ENCODE results near the gene NDST4. TPM values are rescaled to one million over a fixed set of nuclear protein-coding genes. Genes with fewer than 3 reads are reported as not detected.

NDST4 gene
- total and polyA plus RNA-seq, 7 experiments from 2014 or later, result not detected

DNA sequence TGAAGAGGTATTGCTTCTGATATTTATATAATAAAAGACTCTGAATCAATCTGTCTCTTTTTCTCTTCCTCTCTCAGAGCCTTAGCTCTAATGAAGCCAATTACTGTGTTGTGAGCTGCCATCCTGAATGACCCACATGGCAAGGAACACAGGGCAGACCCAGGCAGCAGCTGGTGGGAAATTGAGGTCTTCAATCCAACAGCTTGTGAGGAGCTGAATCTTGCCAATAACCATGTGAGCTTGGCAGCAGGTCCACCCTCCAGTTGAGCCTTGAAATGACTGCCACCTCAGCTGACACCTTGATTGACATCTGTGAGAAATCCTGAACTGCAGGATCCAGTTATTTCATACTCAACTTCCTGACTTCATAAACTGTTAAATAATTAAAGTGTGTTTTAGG, 149.4 kb downstream of the NDST4 start:
- Histone ChIP-seq H3K36me3 (ENCODE audit: control insufficient read depth in 2 of 3, insufficient read depth in 3 of 3, low read length in 3 of 3) (no peaks in the 10 kb centered on the region), H3K4me1 (ENCODE audit: control insufficient read depth in 2 of 2, insufficient read depth in 2 of 2, low read length in 2 of 2) (no peaks in the 10 kb centered on the region), H3K9me3 (ENCODE audit: control insufficient read depth in 2 of 3, low read length in 3 of 3) (no peaks in the 10 kb centered on the region), H3K27ac (ENCODE audit: low read depth, low read length) (no peak overlapping the region), H3K4me3 (ENCODE audit: low read length) (no peak overlapping the region), H3K27me3 (ENCODE audit: control insufficient read depth in 2 of 2, insufficient read depth in 2 of 2, low read length in 2 of 2) (no peaks in the 10 kb centered on the region)
- Mint-ChIP-seq H3K27me3 (no peaks in the 10 kb centered on the region), H3K9me3 (peaks cover 0 to 14% (median 3%) of the 10 kb centered on the region in 11 donors), H3K4me1 (no peaks in the 10 kb centered on the region), H3K27ac (no peak overlapping the region), H3K4me3 (no peak overlapping the region), H3K36me3 (peaks cover 0 to 3% (median 0%) of the 10 kb centered on the region in 5 donors)
- CTCF ChIA-PET, result no interaction called here
- ATAC-seq (no peak), DNase-seq (no peak)
- POLR2A ChIA-PET, result no interaction called here
- intact Hi-C loops (cut with micrococcal nuclease), result no loop called here

DNA sequence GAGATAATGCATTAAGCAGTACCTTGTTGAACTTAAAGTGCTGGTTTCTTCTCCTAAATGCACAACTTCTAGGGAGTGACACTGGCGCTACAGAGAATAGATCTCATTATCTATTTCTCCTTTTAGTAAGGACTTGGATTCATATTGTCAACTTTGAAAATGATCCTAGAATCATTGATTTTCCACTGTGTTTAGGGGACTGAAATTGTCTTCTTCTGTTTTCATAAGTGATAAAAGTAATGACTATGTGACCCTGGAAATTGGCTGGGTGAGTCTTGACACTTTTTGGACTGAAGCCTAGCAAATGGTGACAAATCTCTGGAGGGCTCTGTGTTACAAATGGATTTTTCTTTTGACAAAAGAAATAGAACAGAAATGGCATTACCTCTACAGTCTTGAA, 167.8 kb downstream of the NDST4 start:
- POLR2A ChIA-PET, result no interaction called here
- CTCF ChIA-PET, result no interaction called here
- H3K27me3 ChIP-seq (ENCODE audit: control insufficient read depth in 2 of 2, insufficient read depth in 2 of 2, low read length in 2 of 2), result no peaks in the 10 kb centered on the region
- Mint-ChIP-seq H3K9me3 (peaks cover 0 to 16% (median 3%) of the 10 kb centered on the region in 11 donors), H3K4me1 (no peaks in the 10 kb centered on the region), H3K27me3 (no peaks in the 10 kb centered on the region), H3K4me3 (no peak overlapping the region), H3K27ac (no peak overlapping the region), H3K36me3 (no peaks in the 10 kb centered on the region)
- H3K9me3 ChIP-seq (ENCODE audit: control insufficient read depth in 2 of 3, low read length in 3 of 3), result no peaks in the 10 kb centered on the region
- no peak overlapping the region for H3K27ac ChIP-seq (ENCODE audit: low read depth, low read length)
- H3K36me3 ChIP-seq (ENCODE audit: control insufficient read depth in 2 of 3, insufficient read depth in 3 of 3, low read length in 3 of 3), result no peaks in the 10 kb centered on the region
- DNase-seq (no peak), ATAC-seq (no peak)
- no peak overlapping the region for H3K4me3 ChIP-seq (ENCODE audit: low read length)
- intact Hi-C loops (cut with micrococcal nuclease), result no loop called here
- H3K4me1 ChIP-seq (ENCODE audit: control insufficient read depth in 2 of 2, insufficient read depth in 2 of 2, low read length in 2 of 2), result no peaks in the 10 kb centered on the region

DNA sequence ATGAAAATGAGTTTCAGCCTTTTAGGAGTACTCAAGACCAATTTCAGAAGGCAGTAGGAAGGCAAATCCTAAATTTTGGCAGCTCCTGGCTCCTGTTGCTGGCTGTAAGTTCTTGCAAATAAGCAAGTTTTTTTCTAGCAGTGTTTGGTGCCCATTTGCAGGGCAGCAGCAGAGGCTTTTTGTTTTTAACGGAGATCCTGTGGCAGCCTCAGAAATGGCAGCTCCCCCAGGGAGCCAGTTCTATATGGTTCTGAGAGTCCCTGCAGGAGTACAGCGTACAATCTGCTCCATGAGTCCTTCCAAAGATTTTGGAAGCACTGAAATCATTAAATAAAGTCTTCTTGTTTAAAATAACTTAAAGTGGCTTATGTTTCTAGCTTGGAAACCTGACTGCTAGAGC, 171.9 kb downstream of the NDST4 start:
- CTCF ChIA-PET, result no interaction called here
- DNase-seq (no peak), ATAC-seq (no peak)
- H3K4me1 Mint-ChIP-seq, result no peaks in the 10 kb centered on the region
- H3K4me3 ChIP-seq (ENCODE audit: low read length), result no peak overlapping the region
- no peaks in the 10 kb centered on the region for H3K4me1 ChIP-seq (ENCODE audit: control insufficient read depth in 2 of 2, insufficient read depth in 2 of 2, low read length in 2 of 2)
- intact Hi-C loops (cut with micrococcal nuclease), result no loop called here
- no peak overlapping the region for H3K27ac ChIP-seq (ENCODE audit: low read depth, low read length)
- H3K27me3 Mint-ChIP-seq, result no peaks in the 10 kb centered on the region
- no peaks in the 10 kb centered on the region for H3K36me3 ChIP-seq (ENCODE audit: control insufficient read depth in 2 of 3, insufficient read depth in 3 of 3, low read length in 3 of 3)
- POLR2A ChIA-PET, result no interaction called here
- no peaks in the 10 kb centered on the region for H3K27me3 ChIP-seq (ENCODE audit: control insufficient read depth in 2 of 2, insufficient read depth in 2 of 2, low read length in 2 of 2)
- H3K9me3 Mint-ChIP-seq, result peaks cover 0 to 22% (median 4%) of the 10 kb centered on the region in 11 donors
- no peaks in the 10 kb centered on the region for H3K36me3 Mint-ChIP-seq
- H3K4me3 Mint-ChIP-seq, result no peak overlapping the region
- no peak overlapping the region for H3K27ac Mint-ChIP-seq
- no peaks in the 10 kb centered on the region for H3K9me3 ChIP-seq (ENCODE audit: control insufficient read depth in 2 of 3, low read length in 3 of 3)

DNA sequence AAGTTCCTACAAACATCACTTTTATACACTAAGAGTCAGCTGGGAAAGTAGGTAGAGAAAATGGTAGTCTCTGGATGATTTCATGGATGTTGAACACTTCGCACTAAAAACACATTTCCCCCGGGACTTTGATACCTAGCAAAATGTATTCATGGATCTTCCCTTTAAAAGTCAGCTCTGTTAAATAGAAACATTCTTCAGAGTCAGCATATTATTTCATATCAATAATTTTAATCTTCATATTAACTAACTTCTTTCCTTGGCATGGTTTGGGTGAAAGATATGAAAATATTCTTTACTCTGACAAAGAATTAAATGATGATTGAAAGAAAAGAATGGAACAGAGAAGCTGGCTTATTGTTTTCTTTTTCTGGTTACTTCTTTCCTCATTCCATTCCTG, 185.5 kb downstream of the NDST4 start:
- H3K36me3 Mint-ChIP-seq, result no peaks in the 10 kb centered on the region
- H3K9me3 Mint-ChIP-seq, result peaks cover 0 to 10% (median 2%) of the 10 kb centered on the region in 11 donors
- no peaks in the 10 kb centered on the region for H3K27me3 ChIP-seq (ENCODE audit: control insufficient read depth in 2 of 2, insufficient read depth in 2 of 2, low read length in 2 of 2)
- no peak overlapping the region for H3K4me3 Mint-ChIP-seq
- H3K27ac ChIP-seq (ENCODE audit: low read depth, low read length), result no peak overlapping the region
- ChIA-PET POLR2A (no interaction called here), CTCF (no interaction called here)
- no peaks in the 10 kb centered on the region for H3K9me3 ChIP-seq (ENCODE audit: control insufficient read depth in 2 of 3, low read length in 3 of 3)
- ATAC-seq, result no peak
- intact Hi-C loops (cut with micrococcal nuclease), result no loop called here
- H3K4me1 Mint-ChIP-seq, result no peaks in the 10 kb centered on the region
- no peak overlapping the region for H3K27ac Mint-ChIP-seq
- no peaks in the 10 kb centered on the region for H3K27me3 Mint-ChIP-seq
- no peak overlapping the region for H3K4me3 ChIP-seq (ENCODE audit: low read length)
- no peaks in the 10 kb centered on the region for H3K4me1 ChIP-seq (ENCODE audit: control insufficient read depth in 2 of 2, insufficient read depth in 2 of 2, low read length in 2 of 2)
- DNase-seq, result no peak
- H3K36me3 ChIP-seq (ENCODE audit: control insufficient read depth in 2 of 3, insufficient read depth in 3 of 3, low read length in 3 of 3), result no peaks in the 10 kb centered on the region

DNA sequence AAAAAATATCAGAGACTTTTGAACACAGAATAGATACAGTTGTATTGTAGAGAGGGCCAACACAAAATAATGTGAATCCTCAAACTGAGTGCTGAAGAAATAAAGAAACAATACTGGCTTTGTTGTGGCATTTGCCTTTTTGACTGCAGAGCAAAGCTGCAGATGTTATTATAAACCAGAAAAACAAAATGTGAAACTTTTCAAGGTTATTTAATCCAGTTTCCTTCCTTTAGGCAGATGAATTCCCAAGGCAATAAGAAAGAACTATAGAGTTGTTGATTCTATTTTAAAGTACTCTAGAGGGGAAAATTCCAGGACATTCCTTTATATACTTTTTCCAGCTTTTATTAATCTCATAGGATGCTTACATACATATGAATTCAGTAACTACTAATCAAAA, 186.8 kb downstream of the NDST4 start:
- Mint-ChIP-seq H3K4me1 (no peaks in the 10 kb centered on the region), H3K9me3 (peaks cover 0 to 20% (median 0%) of the 10 kb centered on the region in 11 donors), H3K27ac (no peak overlapping the region), H3K4me3 (no peak overlapping the region), H3K36me3 (no peaks in the 10 kb centered on the region), H3K27me3 (no peaks in the 10 kb centered on the region)
- H3K4me1 ChIP-seq (ENCODE audit: control insufficient read depth in 2 of 2, insufficient read depth in 2 of 2, low read length in 2 of 2), result no peaks in the 10 kb centered on the region
- intact Hi-C loops (cut with micrococcal nuclease), result no loop called here
- H3K9me3 ChIP-seq (ENCODE audit: control insufficient read depth in 2 of 3, low read length in 3 of 3), result no peaks in the 10 kb centered on the region
- ChIA-PET CTCF (no interaction called here), POLR2A (no interaction called here)
- ATAC-seq, result no peak
- no peaks in the 10 kb centered on the region for H3K27me3 ChIP-seq (ENCODE audit: control insufficient read depth in 2 of 2, insufficient read depth in 2 of 2, low read length in 2 of 2)
- DNase-seq, result no peak
- H3K27ac ChIP-seq (ENCODE audit: low read depth, low read length), result no peak overlapping the region
- no peak overlapping the region for H3K4me3 ChIP-seq (ENCODE audit: low read length)
- H3K36me3 ChIP-seq (ENCODE audit: control insufficient read depth in 2 of 3, insufficient read depth in 3 of 3, low read length in 3 of 3), result no peaks in the 10 kb centered on the region

DNA sequence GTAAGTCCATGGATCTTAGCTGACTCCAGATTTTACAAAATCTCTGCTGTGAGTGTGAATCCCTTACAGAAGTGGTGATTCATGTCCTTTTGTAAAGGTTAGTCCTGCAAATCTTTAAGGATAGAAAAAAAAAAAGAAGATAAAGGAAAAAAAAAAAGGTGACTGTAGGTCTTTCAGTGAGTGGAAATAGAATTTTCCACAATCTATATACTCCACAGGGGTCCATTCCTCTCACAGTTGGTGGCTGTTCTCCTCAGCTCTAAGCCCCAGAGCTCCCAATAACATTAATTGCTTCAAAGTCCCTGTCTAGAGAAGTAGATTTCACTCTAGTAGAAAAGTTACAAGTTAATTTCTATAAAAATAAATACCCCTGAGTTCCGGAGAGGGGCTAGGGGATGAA, 189.1 kb downstream of the NDST4 start:
- Mint-ChIP-seq H3K9me3 (peaks cover 0 to 19% (median 0%) of the 10 kb centered on the region in 11 donors), H3K4me1 (no peaks in the 10 kb centered on the region), H3K27ac (no peak overlapping the region), H3K36me3 (no peaks in the 10 kb centered on the region), H3K4me3 (no peak overlapping the region), H3K27me3 (no peaks in the 10 kb centered on the region)
- Histone ChIP-seq H3K9me3 (ENCODE audit: control insufficient read depth in 2 of 3, low read length in 3 of 3) (no peaks in the 10 kb centered on the region), H3K36me3 (ENCODE audit: control insufficient read depth in 2 of 3, insufficient read depth in 3 of 3, low read length in 3 of 3) (no peaks in the 10 kb centered on the region), H3K27ac (ENCODE audit: low read depth, low read length) (no peak overlapping the region), H3K4me3 (ENCODE audit: low read length) (no peak overlapping the region), H3K27me3 (ENCODE audit: control insufficient read depth in 2 of 2, insufficient read depth in 2 of 2, low read length in 2 of 2) (no peaks in the 10 kb centered on the region), H3K4me1 (ENCODE audit: control insufficient read depth in 2 of 2, insufficient read depth in 2 of 2, low read length in 2 of 2) (no peaks in the 10 kb centered on the region)
- ChIA-PET POLR2A (no interaction called here), CTCF (no interaction called here)
- ATAC-seq, result no peak
- DNase-seq, result no peak
- intact Hi-C loops (cut with micrococcal nuclease), result no loop called here

DNA sequence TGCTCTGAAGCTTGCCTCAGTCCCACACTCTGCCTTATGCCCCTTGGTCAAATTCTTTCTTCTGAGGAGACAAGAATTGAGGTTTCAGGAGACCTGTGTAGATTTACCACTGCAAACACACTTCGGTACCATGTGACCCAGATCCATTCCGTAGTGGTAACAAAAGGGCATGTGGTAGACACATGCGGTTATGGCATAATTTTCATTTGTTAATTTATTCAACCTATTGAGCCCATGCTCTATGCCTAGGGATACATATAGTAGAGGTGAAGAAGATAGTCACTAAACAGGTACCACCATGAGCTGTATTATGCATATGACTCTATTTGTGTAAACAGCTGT, 190.9 kb downstream of the NDST4 start:
- Histone ChIP-seq H3K4me1 (ENCODE audit: control insufficient read depth in 2 of 2, insufficient read depth in 2 of 2, low read length in 2 of 2) (no peaks in the 10 kb centered on the region), H3K27ac (ENCODE audit: low read depth, low read length) (no peak overlapping the region), H3K4me3 (ENCODE audit: low read length) (no peak overlapping the region), H3K9me3 (ENCODE audit: control insufficient read depth in 2 of 3, low read length in 3 of 3) (no peaks in the 10 kb centered on the region), H3K36me3 (ENCODE audit: control insufficient read depth in 2 of 3, insufficient read depth in 3 of 3, low read length in 3 of 3) (no peaks in the 10 kb centered on the region), H3K27me3 (ENCODE audit: control insufficient read depth in 2 of 2, insufficient read depth in 2 of 2, low read length in 2 of 2) (no peaks in the 10 kb centered on the region)
- intact Hi-C loops (cut with micrococcal nuclease), result no loop called here
- ChIA-PET POLR2A (no interaction called here), CTCF (no interaction called here)
- H3K9me3 Mint-ChIP-seq, result peaks cover 0 to 16% (median 0%) of the 10 kb centered on the region in 11 donors
- no peak for DNase-seq
- H3K4me3 Mint-ChIP-seq, result no peak overlapping the region
- H3K4me1 Mint-ChIP-seq, result no peaks in the 10 kb centered on the region
- no peaks in the 10 kb centered on the region for H3K27me3 Mint-ChIP-seq
- no peak overlapping the region for H3K27ac Mint-ChIP-seq
- H3K36me3 Mint-ChIP-seq, result no peaks in the 10 kb centered on the region
- ATAC-seq, result no peak
